ENCODE results near the gene KIF23. TPM values are rescaled to one million over a fixed set of nuclear protein-coding genes. Genes with fewer than 3 reads are reported as not detected.

KIF23 gene
- polyA plus RNA-seq, 2 of the 4 experiments (the other 2 are of a cell fraction) = 81.8 to 117 TPM

DNA sequence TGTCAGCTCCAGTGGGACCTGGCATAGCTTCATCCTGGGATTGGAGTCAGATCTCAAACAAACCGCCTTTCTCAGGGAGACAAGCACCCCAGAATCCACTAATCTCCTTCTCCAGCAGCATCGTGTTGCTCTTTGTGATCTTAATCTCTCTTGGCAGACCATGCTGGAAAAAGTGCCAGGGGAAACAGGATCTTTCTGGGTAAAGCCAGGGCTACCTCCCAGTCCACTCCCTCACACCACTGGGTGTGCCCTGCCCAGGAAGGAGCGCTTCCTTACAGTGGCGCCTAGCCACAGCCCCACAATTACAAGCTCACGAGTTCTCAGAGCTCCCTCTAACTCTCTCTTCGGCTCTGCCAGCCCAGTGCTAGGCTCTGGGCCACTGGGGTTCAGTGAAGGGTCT, 70.7 kb downstream of the KIF23 start:
- Histone ChIP-seq H3K9me3 (peaks cover 13% of the 10 kb centered on the region), H3K4me2 (no peak overlapping the region), H3K27ac (no peak overlapping the region), H3K4me1 (no peaks in the 10 kb centered on the region), H3K4me3 (no peak overlapping the region)
- ChIA-PET CTCF (interaction anchor here (0.5 to 6.2 kb wide), 8 partner anchors 9 to 1327 kb away, joined by 3 to 73 read pairs (median 3); no protein-coding TSS in a partner anchor), POLR2A (no interaction called here)
- 58% methylated on average over 6 of the region's 6 CpGs for WGBS (ENCODE audit: missing lambda C conversion rate)
- TF ChIP-seq CBX2 (IDR thresholded peaks at IDR 0.05; ENCODE audit: borderline replicate concordance, low read depth) = no peak
- TF ChIP-seq CHD4 (IDR thresholded peaks at IDR 0.05; ENCODE audit: borderline replicate concordance) = no peak
- TF ChIP-seq HOXB5 (CRISPR knock-in tag; IDR thresholded peaks at IDR 0.05) = no peak
- TF ChIP-seq TFCP2L1 (CRISPR knock-in tag; IDR thresholded peaks at IDR 0.05) = no peak
- FAIRE-seq = no peak
- DNase-seq (ENCODE audit: low read depth in 1 of 2, low spot score in 1 of 2) = no peak
- no peak for ATAC-seq

- H3K9me3 ChIP-seq = peaks cover 9% of the 10 kb centered on the region; the same call in 2 of the 3 replicates
- no peak for DNase-seq (ENCODE audit: low read depth in 1 of 2, low spot score in 1 of 2)
- no peak for TF ChIP-seq JUNB (IDR thresholded peaks at IDR 0.05)
- TF ChIP-seq CHD2 (IDR thresholded peaks at IDR 0.05; ENCODE audit: low read length, partially characterized antibody) = no peak
- no peak for TF ChIP-seq CEBPB (IDR thresholded peaks at IDR 0.05)
- no peak for TF ChIP-seq JUN (IDR thresholded peaks at IDR 0.05)
- TF ChIP-seq, protein P1, sequence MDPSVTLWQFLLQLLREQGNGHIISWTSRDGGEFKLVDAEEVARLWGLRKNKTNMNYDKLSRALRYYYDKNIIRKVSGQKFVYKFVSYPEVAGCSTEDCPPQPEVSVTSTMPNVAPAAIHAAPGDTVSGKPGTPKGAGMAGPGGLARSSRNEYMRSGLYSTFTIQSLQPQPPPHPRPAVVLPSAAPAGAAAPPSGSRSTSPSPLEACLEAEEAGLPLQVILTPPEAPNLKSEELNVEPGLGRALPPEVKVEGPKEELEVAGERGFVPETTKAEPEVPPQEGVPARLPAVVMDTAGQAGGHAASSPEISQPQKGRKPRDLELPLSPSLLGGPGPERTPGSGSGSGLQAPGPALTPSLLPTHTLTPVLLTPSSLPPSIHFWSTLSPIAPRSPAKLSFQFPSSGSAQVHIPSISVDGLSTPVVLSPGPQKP (IDR thresholded peaks at IDR 0.05; ENCODE audit: low read depth, low read length) = no peak
- no peak for TF ChIP-seq BHLHE40 (IDR thresholded peaks at IDR 0.05; ENCODE audit: low read depth, low read length)
- no peak for TF ChIP-seq NR3C1 (IDR thresholded peaks at IDR 0.05)
- TF ChIP-seq, protein P2, sequence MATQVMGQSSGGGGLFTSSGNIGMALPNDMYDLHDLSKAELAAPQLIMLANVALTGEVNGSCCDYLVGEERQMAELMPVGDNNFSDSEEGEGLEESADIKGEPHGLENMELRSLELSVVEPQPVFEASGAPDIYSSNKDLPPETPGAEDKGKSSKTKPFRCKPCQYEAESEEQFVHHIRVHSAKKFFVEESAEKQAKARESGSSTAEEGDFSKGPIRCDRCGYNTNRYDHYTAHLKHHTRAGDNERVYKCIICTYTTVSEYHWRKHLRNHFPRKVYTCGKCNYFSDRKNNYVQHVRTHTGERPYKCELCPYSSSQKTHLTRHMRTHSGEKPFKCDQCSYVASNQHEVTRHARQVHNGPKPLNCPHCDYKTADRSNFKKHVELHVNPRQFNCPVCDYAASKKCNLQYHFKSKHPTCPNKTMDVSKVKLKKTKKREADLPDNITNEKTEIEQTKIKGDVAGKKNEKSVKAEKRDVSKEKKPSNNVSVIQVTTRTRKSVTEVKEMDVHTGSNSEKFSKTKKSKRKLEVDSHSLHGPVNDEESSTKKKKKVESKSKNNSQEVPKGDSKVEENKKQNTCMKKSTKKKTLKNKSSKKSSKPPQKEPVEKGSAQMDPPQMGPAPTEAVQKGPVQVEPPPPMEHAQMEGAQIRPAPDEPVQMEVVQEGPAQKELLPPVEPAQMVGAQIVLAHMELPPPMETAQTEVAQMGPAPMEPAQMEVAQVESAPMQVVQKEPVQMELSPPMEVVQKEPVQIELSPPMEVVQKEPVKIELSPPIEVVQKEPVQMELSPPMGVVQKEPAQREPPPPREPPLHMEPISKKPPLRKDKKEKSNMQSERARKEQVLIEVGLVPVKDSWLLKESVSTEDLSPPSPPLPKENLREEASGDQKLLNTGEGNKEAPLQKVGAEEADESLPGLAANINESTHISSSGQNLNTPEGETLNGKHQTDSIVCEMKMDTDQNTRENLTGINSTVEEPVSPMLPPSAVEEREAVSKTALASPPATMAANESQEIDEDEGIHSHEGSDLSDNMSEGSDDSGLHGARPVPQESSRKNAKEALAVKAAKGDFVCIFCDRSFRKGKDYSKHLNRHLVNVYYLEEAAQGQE (IDR thresholded peaks at IDR 0.05) = no peak
- no peak for TF ChIP-seq MAZ (IDR thresholded peaks at IDR 0.05; ENCODE audit: borderline replicate concordance, low read depth, low read length)
- no peak for TF ChIP-seq CBX2 (IDR thresholded peaks at IDR 0.05; ENCODE audit: borderline replicate concordance, low read depth)
- TF ChIP-seq MAFK (IDR thresholded peaks at IDR 0.05; ENCODE audit: partially characterized antibody) = no peak
- TF ChIP-seq KDM1A (IDR thresholded peaks at IDR 0.05; ENCODE audit: low read depth) = no peak
- no peak for TF ChIP-seq EHF (CRISPR knock-in tag; IDR thresholded peaks at IDR 0.05)
- no peak for TF ChIP-seq EP300 (IDR thresholded peaks at IDR 0.05)
- no peak overlapping the region for H3K27ac ChIP-seq
- POLR2A ChIA-PET = no interaction called here
- H3K4me2 ChIP-seq = no peak overlapping the region
- CTCF ChIA-PET = interaction anchor here (0.6 to 6.2 kb wide), 7 partner anchors 10 to 981 kb away, joined by 3 to 73 read pairs (median 3); no protein-coding TSS in a partner anchor
- no peaks in the 10 kb centered on the region for H3K4me1 ChIP-seq
- H3K4me3 ChIP-seq = no peak overlapping the region
- 55% methylated on average over 3 of the region's 3 CpGs for WGBS (ENCODE audit: missing lambda C conversion rate)
- FAIRE-seq = no peak
- ATAC-seq = no peak
These were observed 72.4 kb downstream of the KIF23 start for GRCh38 chr15:69486481-69487110.

- H3K4me3 ChIP-seq = no peak overlapping the region
- no peak for ATAC-seq
- H3K4me1 ChIP-seq = no peaks in the 10 kb centered on the region
- POLR2A ChIA-PET = no interaction called here
- DNase-seq (ENCODE audit: low read depth in 1 of 2, low spot score in 1 of 2) = no peak
- CTCF ChIA-PET = interaction anchor here (0.9 to 6.2 kb wide), 2 partner anchors 13 to 999 kb away, joined by 4 to 73 read pairs; no protein-coding TSS in a partner anchor
- WGBS (ENCODE audit: missing lambda C conversion rate) = 76% methylated on average over 3 of the region's 3 CpGs
- H3K4me2 ChIP-seq = no peak overlapping the region
- no peak overlapping the region for H3K27ac ChIP-seq
- no peak for FAIRE-seq
- H3K9me3 ChIP-seq = peaks cover 12% of the 10 kb centered on the region; the same call in 2 of the 3 replicates
- no peak for TF ChIP-seq EP300 (IDR thresholded peaks at IDR 0.05)
- no peak for TF ChIP-seq BCL3 (IDR thresholded peaks at IDR 0.05)
- no peak for TF ChIP-seq GATA3 (IDR thresholded peaks at IDR 0.05; ENCODE audit: borderline replicate concordance)
- TF ChIP-seq KDM5A (IDR thresholded peaks at IDR 0.05) = no peak
- TF ChIP-seq, protein P3, sequence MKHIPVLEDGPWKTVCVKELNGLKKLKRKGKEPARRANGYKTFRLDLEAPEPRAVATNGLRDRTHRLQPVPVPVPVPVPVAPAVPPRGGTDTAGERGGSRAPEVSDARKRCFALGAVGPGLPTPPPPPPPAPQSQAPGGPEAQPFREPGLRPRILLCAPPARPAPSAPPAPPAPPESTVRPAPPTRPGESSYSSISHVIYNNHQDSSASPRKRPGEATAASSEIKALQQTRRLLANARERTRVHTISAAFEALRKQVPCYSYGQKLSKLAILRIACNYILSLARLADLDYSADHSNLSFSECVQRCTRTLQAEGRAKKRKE (CRISPR knock-in tag; IDR thresholded peaks at IDR 0.05; ENCODE audit: low read depth) = no peak
- no peak for TF ChIP-seq HOXB5 (CRISPR knock-in tag; IDR thresholded peaks at IDR 0.05)
- no peak for TF ChIP-seq JUN (IDR thresholded peaks at IDR 0.05)
- TF ChIP-seq RCOR1 (IDR thresholded peaks at IDR 0.05; ENCODE audit: low read depth, low read length) = no peak
- TF ChIP-seq NFE2L2 (conservative IDR thresholded peaks at IDR 0.05; ENCODE audit: low read length) = no peak
- TF ChIP-seq MAX (IDR thresholded peaks at IDR 0.05) = no peak
- no peak for TF ChIP-seq E2F6 (IDR thresholded peaks at IDR 0.05; ENCODE audit: borderline replicate concordance, low read depth)
- TF ChIP-seq CBX8 (IDR thresholded peaks at IDR 0.05) = no peak
- no peak for TF ChIP-seq KDM1A (IDR thresholded peaks at IDR 0.05; ENCODE audit: low read depth)
- TF ChIP-seq POLR2AphosphoS2 (conservative IDR thresholded peaks at IDR 0.05; ENCODE audit: low read length) = no peak
These were observed 75.0 kb downstream of the KIF23 start for GRCh38 chr15:69489073-69489571.

Measured in A549 (cell line).